Measurements from ENCODE around the gene ERN2. TPM values are rescaled to one million over a fixed set of nuclear protein-coding genes. Genes with fewer than 3 reads are reported as not detected.

Gene ERN2
- total and polyA plus RNA-seq, 8 donors, result 0.20 to 4.7 (median 1.8) TPM

GRCh38 chr16:23710008-23710407, 3.0 kb downstream of the ERN2 start:
- no peak for FAIRE-seq
- H3K27ac ChIP-seq, result no peak overlapping the region
- DNase-seq, result no peak
- H3K4me1 ChIP-seq, result no peaks in the 10 kb centered on the region
- no peak for ATAC-seq
- 53 to 73% methylated on average over 2 of the region's 2 CpGs for WGBS, 2 donors
- TF ChIP-seq, protein P1, sequence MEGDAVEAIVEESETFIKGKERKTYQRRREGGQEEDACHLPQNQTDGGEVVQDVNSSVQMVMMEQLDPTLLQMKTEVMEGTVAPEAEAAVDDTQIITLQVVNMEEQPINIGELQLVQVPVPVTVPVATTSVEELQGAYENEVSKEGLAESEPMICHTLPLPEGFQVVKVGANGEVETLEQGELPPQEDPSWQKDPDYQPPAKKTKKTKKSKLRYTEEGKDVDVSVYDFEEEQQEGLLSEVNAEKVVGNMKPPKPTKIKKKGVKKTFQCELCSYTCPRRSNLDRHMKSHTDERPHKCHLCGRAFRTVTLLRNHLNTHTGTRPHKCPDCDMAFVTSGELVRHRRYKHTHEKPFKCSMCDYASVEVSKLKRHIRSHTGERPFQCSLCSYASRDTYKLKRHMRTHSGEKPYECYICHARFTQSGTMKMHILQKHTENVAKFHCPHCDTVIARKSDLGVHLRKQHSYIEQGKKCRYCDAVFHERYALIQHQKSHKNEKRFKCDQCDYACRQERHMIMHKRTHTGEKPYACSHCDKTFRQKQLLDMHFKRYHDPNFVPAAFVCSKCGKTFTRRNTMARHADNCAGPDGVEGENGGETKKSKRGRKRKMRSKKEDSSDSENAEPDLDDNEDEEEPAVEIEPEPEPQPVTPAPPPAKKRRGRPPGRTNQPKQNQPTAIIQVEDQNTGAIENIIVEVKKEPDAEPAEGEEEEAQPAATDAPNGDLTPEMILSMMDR (IDR thresholded peaks at IDR 0.05), result no peak
- no peak overlapping the region for H3K4me3 ChIP-seq
- H3K9me3 ChIP-seq, result no peaks in the 10 kb centered on the region
- no peaks in the 10 kb centered on the region for H3K27me3 ChIP-seq
- intact Hi-C loops (cut with DNase I), result no loop called here
- no peaks in the 10 kb centered on the region for H3K36me3 ChIP-seq

GRCh38 chr16:23709536-23709935, 3.5 kb downstream of the ERN2 start:
- H3K36me3 ChIP-seq, result no peaks in the 10 kb centered on the region
- H3K27me3 ChIP-seq, result no peaks in the 10 kb centered on the region
- no peak for DNase-seq
- no peak overlapping the region for H3K4me3 ChIP-seq
- H3K4me1 ChIP-seq, result no peaks in the 10 kb centered on the region
- no peaks in the 10 kb centered on the region for H3K9me3 ChIP-seq
- ATAC-seq, result no peak
- FAIRE-seq, result no peak
- H3K27ac ChIP-seq, result no peak overlapping the region
- intact Hi-C loops (cut with DNase I), result no loop called here
- TF ChIP-seq, protein P1 (IDR thresholded peaks at IDR 0.05), result no peak

- FAIRE-seq (no peak), DNase-seq (no peak), ATAC-seq (no peak)
- no peaks in the 10 kb centered on the region for H3K36me3 ChIP-seq
- no peak overlapping the region for H3K4me3 ChIP-seq
- TF ChIP-seq, protein P1 (IDR thresholded peaks at IDR 0.05), result no peak
- 66 to 82% methylated on average over 4 of the region's 4 CpGs for WGBS, 2 donors
- no peaks in the 10 kb centered on the region for H3K4me1 ChIP-seq
- no peaks in the 10 kb centered on the region for H3K9me3 ChIP-seq
- intact Hi-C loops (cut with DNase I), result no loop called here
- no peak overlapping the region for H3K27ac ChIP-seq
- no peaks in the 10 kb centered on the region for H3K27me3 ChIP-seq
Observed at GRCh38 chr16:23706439-23706838, 6.6 kb downstream of the ERN2 start.

DNA sequence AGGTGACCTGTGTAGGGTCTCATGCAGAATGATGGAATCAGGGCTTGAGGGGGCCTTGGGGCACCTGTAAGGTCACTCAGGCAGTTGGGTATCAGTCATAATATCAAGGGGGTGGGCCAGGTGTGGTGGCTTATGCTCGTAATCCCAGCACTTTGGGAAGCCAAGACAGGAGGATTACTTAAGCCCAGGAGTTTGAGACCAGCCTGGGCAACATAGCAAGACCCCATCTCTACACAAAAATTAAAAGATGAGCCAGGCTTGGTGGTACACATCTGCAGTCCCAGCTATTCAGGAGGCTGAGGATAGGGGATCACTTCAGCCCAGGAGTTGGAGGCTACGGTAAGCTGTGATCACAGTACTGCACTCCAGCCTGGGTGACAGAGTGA, 7.5 kb downstream of the ERN2 start:
- FAIRE-seq, result no peak
- intact Hi-C loops (cut with DNase I), result no loop called here
- Histone ChIP-seq H3K4me1 (no peaks in the 10 kb centered on the region), H3K4me3 (no peak overlapping the region), H3K9me3 (no peaks in the 10 kb centered on the region), H3K36me3 (no peaks in the 10 kb centered on the region), H3K27me3 (no peaks in the 10 kb centered on the region), H3K27ac (no peak overlapping the region)
- no peak for DNase-seq
- TF ChIP-seq, protein P1 (IDR thresholded peaks at IDR 0.05), result no peak
- ATAC-seq, result no peak
- WGBS, 2 donors, result 65 to 73% methylated on average over 2 of the region's 2 CpGs

GRCh38 chr16:23704772-23705516, 8.1 kb downstream of the ERN2 start:
- TF ChIP-seq, protein P1 (IDR thresholded peaks at IDR 0.05), result no peak
- intact Hi-C loops (cut with DNase I), result no loop called here
- DNase-seq (no peak), ATAC-seq (no peak), FAIRE-seq (no peak)
- WGBS, 2 donors, result 74 to 76% methylated on average over 21 to 22 of the region's 22 CpGs
- Histone ChIP-seq H3K4me1 (no peaks in the 10 kb centered on the region), H3K27me3 (no peaks in the 10 kb centered on the region), H3K4me3 (no peak overlapping the region), H3K9me3 (no peaks in the 10 kb centered on the region), H3K27ac (no peak overlapping the region), H3K36me3 (no peaks in the 10 kb centered on the region)

Measured in pancreas (tissue), 10 donors.